HG03457 (cell line): ENCODE results near the gene SRP14.
A peak's percentile ranks its signal among the peaks of the same experiment; 100 is the strongest.
"Not testable (repeated sequence)": the region's sequence is repeated elsewhere in the genome, so short reads cannot be mapped to it uniquely, and the experiment has no call there.

Experiments used
- ATAC-seq: cut with Tn5 transposase; IDR thresholded peaks from one replicate; pipeline ENCODE4 v1.9.1; 2021; ENCODE audit warnings: moderate number of reproducible peaks; ENCODE audit not compliant: unreplicated experiment

The SRP14 gene

GRCh38 chr15:40038638-40039543 lies at the start of gene SRP14:
SRP14 (minus strand) TSS chr15:40039181; CDS start chr15:40039116, 65 bp downstream.
- peak; percentile 80 for ATAC-seq

- no peak for ATAC-seq
Observed at GRCh38 chr15:40087991-40088928, 49.3 kb upstream of the SRP14 start.

GRCh38 chr15:40087068-40087810 lies 48.3 kb upstream of the SRP14 start:
- ATAC-seq = no peak

- no peak for ATAC-seq
Observed at GRCh38 chr15:40085266-40085665, 46.3 kb upstream of the SRP14 start.

- no peak for ATAC-seq
Observed at GRCh38 chr15:40084650-40085049, 45.7 kb upstream of the SRP14 start.

GRCh38 chr15:40082195-40082883 lies 43.4 kb upstream of the SRP14 start:
- ATAC-seq = no peak

GRCh38 chr15:40081691-40082194 lies 42.8 kb upstream of the SRP14 start:
- no peak for ATAC-seq

- no peak for ATAC-seq
Observed at GRCh38 chr15:40080847-40081246, 41.9 kb upstream of the SRP14 start.

GRCh38 chr15:40080104-40080503 lies 41.1 kb upstream of the SRP14 start:
- ATAC-seq = no peak

- ATAC-seq = no peak
Observed at GRCh38 chr15:40079456-40079855, 40.5 kb upstream of the SRP14 start.

- ATAC-seq = no peak
Observed at GRCh38 chr15:40075298-40076044, 36.5 kb upstream of the SRP14 start.

GRCh38 chr15:40074656-40075055 lies 35.7 kb upstream of the SRP14 start:
- ATAC-seq = not testable (repeated sequence)

GRCh38 chr15:40073716-40074490 lies 34.9 kb upstream of the SRP14 start:
- not testable (repeated sequence) for ATAC-seq

- ATAC-seq = no peak
Observed at GRCh38 chr15:40072216-40072990, 33.4 kb upstream of the SRP14 start.

GRCh38 chr15:40070608-40071218 lies 31.7 kb upstream of the SRP14 start:
- ATAC-seq = no peak

- ATAC-seq = no peak
Observed at GRCh38 chr15:40070166-40070557, 31.2 kb upstream of the SRP14 start.
